WERI-Rb-1 (cell line): Measurements from ENCODE around the gene GH2.
A peak's percentile ranks its signal among the peaks of the same experiment; 100 is the strongest.

ENCODE experiments used
- DNase-seq: peaks from one replicate; pipeline ENCODE4 v3.0.0-alpha.2; 2020
- H3K27ac ChIP-seq: fragments of 250-450 bp; sonication (Bioruptor Pico); 2 replicates; pipeline ENCODE4 v1.5.1; 2020; ENCODE audit warnings: mild to moderate bottlenecking, moderate library complexity
- H3K27me3 ChIP-seq: fragments of 250-450 bp; sonication (Bioruptor Pico); 2 replicates; pipeline ENCODE4 v1.5.1; 2021; ENCODE audit warnings: mild to moderate bottlenecking, low read depth, moderate library complexity; ENCODE audit not compliant: insufficient read depth, severe bottlenecking
- H3K36me3 ChIP-seq: fragments of 250-450 bp; sonication (Bioruptor Pico); 2 replicates; pipeline ENCODE4 v1.5.1; 2020; ENCODE audit warnings: mild to moderate bottlenecking, moderate library complexity
- H3K4me3 ChIP-seq: 2 replicates; pipeline ENCODE4 v1.5.1; 2011; ENCODE audit warnings: low read depth, mild to moderate bottlenecking, control low read depth, low read length
- H3K9me3 ChIP-seq: fragments of 250-450 bp; sonication (Bioruptor Pico); 2 replicates; pipeline ENCODE4 v1.5.1; 2021; ENCODE audit warnings: mild to moderate bottlenecking, moderate library complexity; ENCODE audit not compliant: severe bottlenecking
- TF ChIP-seq, protein P1 (sequence below): IDR thresholded peaks from 2 replicates; pipeline ENCODE4 v1.5.1; 2011; ENCODE audit warnings: low read depth, mild to moderate bottlenecking, control low read depth, inconsistent platforms, low read length

GH2 gene

DNA sequence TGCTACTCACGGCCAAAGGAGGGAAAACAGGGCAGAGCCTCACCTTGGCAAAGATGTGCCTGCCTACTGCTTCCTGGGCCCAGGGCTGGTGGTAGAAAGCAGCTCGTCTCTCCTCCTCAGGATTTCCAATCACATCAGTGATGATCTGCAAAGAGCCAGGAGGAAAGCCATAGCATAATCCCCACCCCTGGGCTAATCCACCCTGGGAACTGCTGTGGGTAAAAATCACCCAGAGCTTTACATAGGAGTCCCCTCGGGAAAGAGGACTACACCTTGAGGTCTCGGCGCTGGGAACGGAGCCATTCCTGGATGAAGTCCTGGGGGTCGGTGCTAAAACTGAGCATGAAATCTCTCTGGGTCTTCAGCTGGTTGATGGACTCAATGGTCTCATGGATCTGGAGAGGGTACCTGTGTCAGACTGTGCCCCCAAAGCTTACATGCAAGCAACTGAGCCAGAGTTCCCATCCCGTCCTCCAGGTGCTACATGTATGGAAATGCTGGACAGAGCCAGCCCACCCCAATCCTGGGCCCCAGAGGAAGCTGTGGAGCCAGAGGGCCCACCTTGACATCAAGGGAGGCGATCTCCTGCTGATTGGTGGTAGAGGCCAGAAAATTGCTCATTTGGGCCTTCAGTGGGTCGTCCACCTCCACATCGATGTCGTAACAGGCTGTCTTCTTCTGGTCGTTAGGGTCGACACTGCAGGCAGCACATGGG lies 48.6 kb downstream of the GH2 start:
- peak; percentile 84 for DNase-seq
- H3K27me3 ChIP-seq: no peaks in the 10 kb centered on the region
- TF ChIP-seq, protein P1, sequence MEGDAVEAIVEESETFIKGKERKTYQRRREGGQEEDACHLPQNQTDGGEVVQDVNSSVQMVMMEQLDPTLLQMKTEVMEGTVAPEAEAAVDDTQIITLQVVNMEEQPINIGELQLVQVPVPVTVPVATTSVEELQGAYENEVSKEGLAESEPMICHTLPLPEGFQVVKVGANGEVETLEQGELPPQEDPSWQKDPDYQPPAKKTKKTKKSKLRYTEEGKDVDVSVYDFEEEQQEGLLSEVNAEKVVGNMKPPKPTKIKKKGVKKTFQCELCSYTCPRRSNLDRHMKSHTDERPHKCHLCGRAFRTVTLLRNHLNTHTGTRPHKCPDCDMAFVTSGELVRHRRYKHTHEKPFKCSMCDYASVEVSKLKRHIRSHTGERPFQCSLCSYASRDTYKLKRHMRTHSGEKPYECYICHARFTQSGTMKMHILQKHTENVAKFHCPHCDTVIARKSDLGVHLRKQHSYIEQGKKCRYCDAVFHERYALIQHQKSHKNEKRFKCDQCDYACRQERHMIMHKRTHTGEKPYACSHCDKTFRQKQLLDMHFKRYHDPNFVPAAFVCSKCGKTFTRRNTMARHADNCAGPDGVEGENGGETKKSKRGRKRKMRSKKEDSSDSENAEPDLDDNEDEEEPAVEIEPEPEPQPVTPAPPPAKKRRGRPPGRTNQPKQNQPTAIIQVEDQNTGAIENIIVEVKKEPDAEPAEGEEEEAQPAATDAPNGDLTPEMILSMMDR: no peak
- H3K9me3 ChIP-seq: no peaks in the 10 kb centered on the region
- H3K27ac ChIP-seq: peak overlapping the region; percentile 50
- H3K36me3 ChIP-seq: peaks cover 95% of the 10 kb centered on the region
- H3K4me3 ChIP-seq: no peak overlapping the region

DNA sequence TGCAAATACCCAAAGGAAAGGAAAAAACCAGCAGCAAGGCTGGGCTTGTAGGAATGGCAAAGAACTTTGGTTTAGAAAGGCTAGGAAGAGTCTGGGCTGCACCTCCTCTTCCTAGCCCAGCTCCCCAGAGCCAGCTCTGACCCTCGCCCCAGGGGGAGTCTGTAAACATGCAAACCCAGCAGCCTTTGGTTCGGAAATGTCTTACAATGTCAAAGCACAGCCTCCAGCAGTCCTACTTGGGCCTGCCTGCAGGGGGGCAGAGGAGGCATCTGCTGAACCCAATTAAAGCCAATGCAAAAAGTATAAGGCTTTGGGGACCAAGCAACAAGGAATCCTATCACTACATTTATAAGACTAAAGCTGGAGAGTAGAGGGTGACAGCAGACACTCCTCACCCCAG lies 49.3 kb downstream of the GH2 start:
- H3K4me3 ChIP-seq: no peak overlapping the region
- peaks cover 92% of the 10 kb centered on the region for H3K36me3 ChIP-seq
- no peaks in the 10 kb centered on the region for H3K27me3 ChIP-seq
- H3K27ac ChIP-seq: peak overlapping the region; percentile 50
- TF ChIP-seq, protein P1: no peak
- DNase-seq: no peak
- no peaks in the 10 kb centered on the region for H3K9me3 ChIP-seq

DNA sequence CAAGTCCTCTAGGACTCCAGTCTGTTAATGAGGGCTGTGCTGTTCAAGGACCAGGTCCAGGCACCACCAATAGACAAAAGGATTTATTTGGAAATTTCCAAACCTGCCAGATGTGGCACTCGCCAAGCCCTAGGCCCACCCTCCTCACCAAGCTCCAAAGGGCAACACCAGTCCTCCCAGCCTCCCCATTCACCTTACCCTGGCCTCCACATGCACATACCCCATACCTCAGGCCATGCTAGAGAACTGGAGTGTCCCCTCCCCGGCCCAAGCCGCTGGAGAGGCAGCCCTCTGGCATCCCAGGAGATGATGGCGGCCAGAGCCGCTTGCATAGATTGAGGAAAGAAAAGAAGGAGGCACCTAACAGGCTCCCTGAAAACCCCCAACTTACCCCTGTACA lies 49.7 kb downstream of the GH2 start:
- Histone ChIP-seq H3K9me3 (no peaks in the 10 kb centered on the region), H3K27me3 (no peaks in the 10 kb centered on the region), H3K4me3 (no peak overlapping the region), H3K36me3 (peaks cover 90% of the 10 kb centered on the region), H3K27ac (peak overlapping the region; percentile 50)
- DNase-seq: no peak
- TF ChIP-seq, protein P1: no peak

DNA sequence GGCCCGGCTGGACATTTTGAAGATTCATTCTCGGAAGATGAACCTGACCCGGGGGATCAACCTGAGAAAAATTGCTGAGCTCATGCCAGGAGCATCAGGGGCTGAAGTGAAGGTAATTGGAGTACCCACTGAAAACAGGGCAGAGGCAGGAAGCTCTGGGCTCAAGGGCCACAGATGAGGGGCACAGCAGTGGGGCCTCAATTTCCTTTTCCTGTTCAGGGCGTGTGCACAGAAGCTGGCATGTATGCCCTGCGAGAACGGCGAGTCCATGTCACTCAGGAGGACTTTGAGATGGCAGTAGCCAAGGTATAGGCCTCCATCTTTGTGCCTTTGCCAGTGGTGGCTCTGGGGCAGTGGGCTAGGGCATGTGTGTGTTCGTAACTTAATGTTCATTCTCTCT lies 50.2 kb downstream of the GH2 start:
- Histone ChIP-seq H3K36me3 (peaks cover 85% of the 10 kb centered on the region), H3K9me3 (no peaks in the 10 kb centered on the region), H3K4me3 (no peak overlapping the region), H3K27me3 (no peaks in the 10 kb centered on the region), H3K27ac (no peak overlapping the region)
- no peak for DNase-seq
- TF ChIP-seq, protein P1: no peak

DNA sequence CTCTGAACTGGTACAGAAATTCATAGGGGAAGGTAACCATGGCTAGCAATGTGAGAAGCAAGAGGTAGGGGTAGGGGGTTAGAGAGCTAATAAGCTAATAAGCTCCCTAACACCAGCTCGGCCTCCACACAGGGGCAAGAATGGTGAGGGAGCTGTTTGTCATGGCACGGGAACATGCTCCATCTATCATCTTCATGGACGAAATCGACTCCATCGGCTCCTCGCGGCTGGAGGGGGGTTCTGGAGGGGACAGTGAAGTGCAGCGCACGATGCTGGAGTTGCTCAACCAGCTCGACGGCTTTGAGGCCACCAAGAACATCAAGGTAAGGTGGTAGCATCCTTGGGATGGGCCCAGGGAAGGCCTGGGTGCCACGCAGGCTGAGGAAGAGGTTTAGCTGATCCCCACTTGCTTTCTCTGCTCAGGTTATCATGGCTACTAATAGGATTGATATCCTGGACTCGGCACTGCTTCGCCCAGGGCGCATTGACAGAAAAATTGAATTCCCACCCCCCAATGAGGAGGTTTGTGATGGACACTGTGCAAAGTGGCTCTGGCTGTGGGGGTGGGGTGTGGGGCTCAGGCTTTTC lies 50.7 kb downstream of the GH2 start:
- Histone ChIP-seq H3K9me3 (no peaks in the 10 kb centered on the region), H3K36me3 (peaks cover 82% of the 10 kb centered on the region), H3K27me3 (no peaks in the 10 kb centered on the region), H3K27ac (no peak overlapping the region), H3K4me3 (no peak overlapping the region)
- TF ChIP-seq, protein P1: no peak
- no peak for DNase-seq
